Measurements from ENCODE around the gene SEPTIN3. TPM values are rescaled to one million over a fixed set of nuclear protein-coding genes. Genes with fewer than 3 reads are reported as not detected.

The SEPTIN3 gene
- total RNA-seq, 1 experiment from 2014 or later: 1.5 TPM

GRCh38 chr22:41987276-41987675 is 18.0 kb downstream of the SEPTIN3 start:
- no peak overlapping the region for H2AFZ ChIP-seq
- CTCF ChIA-PET: no interaction called here
- H3K79me2 ChIP-seq (ENCODE audit: low read depth): no peaks in the 10 kb centered on the region
- H4K20me1 ChIP-seq (ENCODE audit: insufficient read depth): no peaks in the 10 kb centered on the region
- H3K4me1 ChIP-seq (replicated peaks; ENCODE audit: insufficient read depth): peaks cover 13% of the 10 kb centered on the region
- no peak overlapping the region for H3K4me2 ChIP-seq
- POLR2A ChIA-PET (ENCODE audit: unreplicated experiment): interaction anchor here (0.5 to 0.6 kb wide), 2 partner anchors 46 to 56 kb away, joined by 3 to 5 read pairs; no protein-coding TSS in a partner anchor
- H3K36me3 ChIP-seq (ENCODE audit: low read depth): no peaks in the 10 kb centered on the region
- H3F3A ChIP-seq (ENCODE audit: insufficient read depth, low read depth): peaks cover 12% of the 10 kb centered on the region; the same call in 1 of the 2 replicates
- 0 out of 2 replicates have a peak, but pooled peaks cover 6% of the 10 kb centered on the region for H3K27me3 ChIP-seq (ENCODE audit: insufficient read depth, low read depth)
- H3K27ac ChIP-seq: no peak overlapping the region
- no TSS peak for BruUV-seq (replicated peaks)
- no peaks in the 10 kb centered on the region for H3K9me2 ChIP-seq (ENCODE audit: insufficient read depth)
- no peaks in the 10 kb centered on the region for H3K9me3 ChIP-seq (ENCODE audit: insufficient read depth, low read depth)
- DNase-seq: no peak
- intact Hi-C loops (cut with micrococcal nuclease; ENCODE audit: unreplicated experiment): no loop called here
- no peak for TF ChIP-seq CTCF (conservative IDR thresholded peaks at IDR 0.05)
- TF ChIP-seq EZH2 (IDR thresholded peaks at IDR 0.05; ENCODE audit: low read depth): no peak
- H3K4me3 ChIP-seq: no peak overlapping the region

DNA sequence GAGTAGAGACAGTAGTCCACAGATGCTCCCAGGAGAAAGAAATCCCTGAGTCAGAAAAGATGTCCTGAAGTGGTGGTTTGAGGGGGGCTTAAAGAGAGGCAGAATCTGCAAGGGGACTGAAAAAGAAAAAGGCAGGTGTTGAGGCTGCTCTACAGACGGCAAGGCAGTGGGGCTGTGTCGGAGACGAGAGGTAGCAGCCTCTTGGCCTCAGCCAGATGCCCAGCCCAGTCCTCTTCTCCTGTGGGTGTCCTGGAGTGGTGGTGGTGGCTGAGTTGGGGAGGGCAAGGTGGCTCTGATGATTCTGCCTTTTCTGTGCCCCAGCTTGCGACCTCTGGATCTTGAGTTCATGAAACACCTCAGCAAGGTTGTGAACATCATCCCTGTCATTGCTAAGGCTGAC is 20.0 kb downstream of the SEPTIN3 start:
- intact Hi-C loops (cut with micrococcal nuclease; ENCODE audit: unreplicated experiment): no loop called here
- no TSS peak for BruUV-seq (replicated peaks)
- CTCF ChIA-PET: no interaction called here

DNA sequence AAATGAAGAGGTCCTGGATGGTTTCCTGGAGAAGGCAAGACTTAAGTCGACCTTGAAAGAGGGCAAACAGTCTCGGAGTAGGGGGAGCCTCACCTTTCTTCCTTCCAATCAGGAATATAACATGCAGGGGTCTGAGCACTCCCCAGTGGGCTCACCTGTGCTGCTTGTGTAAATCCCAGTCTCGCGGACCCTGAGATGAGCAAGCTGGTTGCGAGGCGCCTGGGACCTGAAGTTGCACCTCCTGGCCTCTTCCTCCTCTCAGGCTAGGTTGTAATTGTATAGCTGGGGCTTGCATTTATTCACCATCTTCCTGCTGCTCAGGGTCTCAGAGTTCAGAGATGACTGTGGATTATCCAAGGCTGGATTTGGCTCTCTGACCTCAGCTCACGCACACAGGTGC is 21.9 kb downstream of the SEPTIN3 start:
- no peaks in the 10 kb centered on the region for H3K9me2 ChIP-seq (ENCODE audit: insufficient read depth)
- intact Hi-C loops (cut with micrococcal nuclease; ENCODE audit: unreplicated experiment): no loop called here
- H2AFZ ChIP-seq: no peak overlapping the region
- DNase-seq: no peak
- 0 out of 2 replicates have a peak, but pooled peaks cover 2% of the 10 kb centered on the region for H3F3A ChIP-seq (ENCODE audit: insufficient read depth, low read depth)
- H3K4me1 ChIP-seq (replicated peaks; ENCODE audit: insufficient read depth): no peaks in the 10 kb centered on the region
- no peak overlapping the region for H3K4me3 ChIP-seq
- ChIA-PET CTCF (no interaction called here), POLR2A (ENCODE audit: unreplicated experiment) (no interaction called here)
- BruUV-seq (replicated peaks): no TSS peak
- H3K27me3 ChIP-seq (ENCODE audit: insufficient read depth, low read depth): peaks cover 10% of the 10 kb centered on the region; the same call in 1 of the 2 replicates
- no peak for TF ChIP-seq EZH2 (IDR thresholded peaks at IDR 0.05; ENCODE audit: low read depth)
- TF ChIP-seq CTCF (conservative IDR thresholded peaks at IDR 0.05): no peak
- no peaks in the 10 kb centered on the region for H4K20me1 ChIP-seq (ENCODE audit: insufficient read depth)
- H3K9me3 ChIP-seq (ENCODE audit: insufficient read depth, low read depth): no peaks in the 10 kb centered on the region
- H3K4me2 ChIP-seq: no peak overlapping the region
- H3K79me2 ChIP-seq (ENCODE audit: low read depth): no peaks in the 10 kb centered on the region
- H3K36me3 ChIP-seq (ENCODE audit: low read depth): no peaks in the 10 kb centered on the region
- H3K27ac ChIP-seq: no peak overlapping the region

More for the DNA sequence above, 20.0 kb downstream of the SEPTIN3 start:
- H4K20me1 ChIP-seq (ENCODE audit: insufficient read depth): no peaks in the 10 kb centered on the region
- DNase-seq: no peak
- no peak overlapping the region for H3K4me3 ChIP-seq
- H3K9me2 ChIP-seq (ENCODE audit: insufficient read depth): no peaks in the 10 kb centered on the region
- H2AFZ ChIP-seq: no peak overlapping the region
- no peaks in the 10 kb centered on the region for H3K9me3 ChIP-seq (ENCODE audit: insufficient read depth, low read depth)
- POLR2A ChIA-PET (ENCODE audit: unreplicated experiment): no interaction called here
- H3K4me1 ChIP-seq (replicated peaks; ENCODE audit: insufficient read depth): no peaks in the 10 kb centered on the region
- no peak for TF ChIP-seq EZH2 (IDR thresholded peaks at IDR 0.05; ENCODE audit: low read depth)
- TF ChIP-seq CTCF (conservative IDR thresholded peaks at IDR 0.05): no peak
- no peaks in the 10 kb centered on the region for H3K36me3 ChIP-seq (ENCODE audit: low read depth)
- no peak overlapping the region for H3K4me2 ChIP-seq
- H3K27me3 ChIP-seq (ENCODE audit: insufficient read depth, low read depth): 0 out of 2 replicates have a peak, but pooled peaks cover 6% of the 10 kb centered on the region
- H3K79me2 ChIP-seq (ENCODE audit: low read depth): no peaks in the 10 kb centered on the region
- H3F3A ChIP-seq (ENCODE audit: insufficient read depth, low read depth): no peaks in the 10 kb centered on the region
- H3K27ac ChIP-seq: no peak overlapping the region
